B cell (primary cell): Measurements from ENCODE around the gene TRIM38. TPM values are rescaled to one million over a fixed set of nuclear protein-coding genes. Genes with fewer than 3 reads are reported as not detected.

ENCODE experiments used
- ATAC-seq: fragments of 200-7000 bp; cut with Tn5 transposase; one replicate; pipeline ENCODE4 v1.10.0; 2021; ENCODE audit warnings: low read depth, mild to moderate bottlenecking, moderate number of reproducible peaks, moderate library complexity
- CTCF ChIA-PET: fragments of 350-600 bp; sonication (Branson Sonifier 250); formaldehyde crosslinking; loops from one replicate; lab custom pipeline; 2021; ENCODE audit warnings: antibody characterized with exemption, inconsistent platforms; lab: Charles Lee
- POLR2A ChIA-PET: fragments of 350-600 bp; sonication (Branson Sonifier 250); formaldehyde crosslinking; loops from one replicate; lab custom pipeline; 2021; ENCODE audit warnings: antibody characterized with exemption; lab: Charles Lee
- DNase-seq: peaks from one replicate; pipeline ENCODE4 v3.0.0; 2013
- H2AFZ ChIP-seq: 2 replicates; pipeline ENCODE4 v1.6.1; 2012; ENCODE audit warnings: mild to moderate bottlenecking, low read depth, low read length; ENCODE audit not compliant: insufficient read depth, poor library complexity, severe bottlenecking
- H3K27ac ChIP-seq, 2 donors: 1 replicate in 1 of 2; 2 replicates in 1 of 2; pipeline ENCODE4 v1.5.1; 2012 to 2013; ENCODE audit warnings: low read length in 2 of 2, mild to moderate bottlenecking in 2 of 2, moderate library complexity in 1 of 2
- H3K27me3 ChIP-seq, 4 experiments: fragments of 200-600 bp in 1 of 4; sonication (generic) in 1 of 4; replicated peaks in 1 of 4; 1 replicate in 2 of 4; 2 replicates in 2 of 4; pipeline versions ENCODE4 v1.6.1 to v1.7.0; 2013 to 2016; ENCODE audit warnings: low read length in 3 of 4, mild to moderate bottlenecking in 2 of 4, mixed read lengths in 1 of 4, moderate library complexity in 1 of 4; ENCODE audit not compliant: insufficient read depth in 4 of 4, control insufficient read depth in 3 of 4; ENCODE audit errors: control extremely low read depth in 1 of 4
- H3K36me3 ChIP-seq, 2 experiments: replicated peaks in 1 of 2; 1 replicate in 1 of 2; 2 replicates in 1 of 2; pipeline versions ENCODE4 v1.6.1 to v1.7.1; 2013; ENCODE audit warnings: low read length in 1 of 2; ENCODE audit not compliant: insufficient read depth in 2 of 2, control insufficient read depth in 1 of 2; ENCODE audit errors: control extremely low read depth in 1 of 2, extremely low read depth in 1 of 2
- H3K4me1 ChIP-seq, 2 donors: fragments of 200-600 bp in 1 of 2; sonication (generic) in 1 of 2; 1 replicate in 1 of 2; 2 replicates in 1 of 2; pipeline versions ENCODE4 v1.5.1 to v1.6.1; 2013 to 2017; ENCODE audit warnings: low read length in 2 of 2; ENCODE audit not compliant: control insufficient read depth in 2 of 2, insufficient read depth in 2 of 2
- H3K4me2 ChIP-seq: replicated peaks from 2 replicates; pipeline ENCODE3; 2012; ENCODE audit warnings: mild to moderate bottlenecking, low read depth, low read length; ENCODE audit not compliant: poor library complexity, severe bottlenecking
- H3K4me3 ChIP-seq, 5 experiments: fragments of 200-600 bp in 1 of 5; sonication (generic) in 1 of 5; 1 replicate in 3 of 5; 2 replicates in 2 of 5; pipeline versions ENCODE4 v1.5.1 to v1.7.0; 2011 to 2016; ENCODE audit warnings: low read length in 4 of 5, mild to moderate bottlenecking in 4 of 5, low read depth in 2 of 5, control low read depth in 1 of 5, moderate library complexity in 1 of 5; ENCODE audit not compliant: insufficient read depth in 1 of 5; ENCODE audit errors: control extremely low read depth in 1 of 5, extremely low read depth in 1 of 5
- H3K79me2 ChIP-seq: fragments of 200-600 bp; sonication (generic); one replicate; pipeline ENCODE4 v1.6.0; 2016; ENCODE audit warnings: low read length; ENCODE audit not compliant: control insufficient read depth, insufficient read depth
- H3K9ac ChIP-seq: fragments of 200-600 bp; sonication (generic); 2 replicates; pipeline ENCODE4 v1.6.1; 2017; ENCODE audit warnings: mild to moderate bottlenecking, low read length, moderate library complexity
- H3K9me3 ChIP-seq, 3 donors: one replicate each; pipeline versions ENCODE4 v1.6.1 to v1.7.1; 2013; ENCODE audit warnings: low read length in 2 of 3; ENCODE audit not compliant: control insufficient read depth in 2 of 3, insufficient read depth in 1 of 3; ENCODE audit errors: control extremely low read depth in 1 of 3
- H4K20me1 ChIP-seq: 2 replicates; pipeline ENCODE4 v1.6.0; 2012; ENCODE audit warnings: mild to moderate bottlenecking, low read length; ENCODE audit not compliant: insufficient read depth, control insufficient read depth, poor library complexity, severe bottlenecking
- H3K27ac Mint-ChIP-seq: one replicate; pipeline ENCODE4 v1.8.0; 2021; ENCODE audit warnings: mixed read lengths
- H3K27me3 Mint-ChIP-seq: one replicate; pipeline ENCODE4 v1.8.0; 2021; ENCODE audit warnings: mixed read lengths
- H3K4me1 Mint-ChIP-seq: one replicate; pipeline ENCODE4 v1.8.0; 2021; ENCODE audit warnings: mixed read lengths
- H3K4me3 Mint-ChIP-seq: one replicate; pipeline ENCODE4 v1.8.0; 2021; ENCODE audit warnings: mixed read lengths
- H3K9me3 Mint-ChIP-seq: one replicate; pipeline ENCODE4 v1.8.0; 2022; ENCODE audit warnings: mixed read lengths; ENCODE audit not compliant: insufficient read depth
- CTCF ChIP-seq: fragments of 200-600 bp; IDR thresholded peaks from one replicate; pipeline ENCODE4 v1.8.0; 2022; ENCODE audit warnings: antibody characterized with exemption, mild to moderate bottlenecking
- EZH2 ChIP-seq: IDR thresholded peaks from 2 replicates; pipeline ENCODE4 v1.6.1; 2012; ENCODE audit warnings: borderline replicate concordance, low read depth, mild to moderate bottlenecking, moderate library complexity, low read length; ENCODE audit not compliant: insufficient read depth, poor library complexity, severe bottlenecking
- WGBS: methylation state at CpG from one replicate; pipeline ENCODE4 v1.1.5; 2013; ENCODE audit warnings: missing lambda C conversion rate; ENCODE audit not compliant: insufficient coverage; 5-methylcytosine and 5-hydroxymethylcytosine counted together
- intact Hi-C: fragments of 100-400 bp; cut with micrococcal nuclease; formaldehyde crosslinking; loops from one replicate; pipeline ENCODE4 v1.10.0; 2022
- polyA plus RNA-seq: library from polyadenylated mRNA; depleted of rRNA; stranded (reverse); fragments of >200 nt; gene quantifications from 2 replicates; pipeline ENCODE4 v1.2.3, GENCODE V29; 2012
- total RNA-seq, 2 donors: library from RNA; stranded (reverse); fragments of 120-200 nt in 1 of 2; gene quantifications; 1 replicate in 1 of 2; 2 replicates in 1 of 2; pipeline versions ENCODE4 v1.2.3 to v1.2.4, GENCODE V29; 2013 to 2022

TRIM38 gene
- total and polyA plus RNA-seq, 2 donors (not counting 1 experiment from before 2014, with no cell fraction given), result 29.3 to 57.2 TPM

GRCh38 chr6:26020329-26021000, 57.9 kb downstream of the TRIM38 start:
- TF ChIP-seq CTCF (no peak), EZH2 (no peak)
- peak; percentile 53 for ATAC-seq

GRCh38 chr6:26021001-26021349, 58.4 kb downstream of the TRIM38 start:
- peak overlapping the region; percentile 81 to 92 (median 88) for H3K4me3 ChIP-seq
- H4K20me1 ChIP-seq, result no peaks in the 10 kb centered on the region
- peak overlapping the region; percentile 92 for H3K4me2 ChIP-seq
- ChIA-PET CTCF (interaction anchor here (1.1 to 9.4 kb wide), 10 partner anchors 10 to 264 kb away, joined by 3 to 71 read pairs (median 6); partner anchors contain the start of gene TRIM38), POLR2A (interaction anchor here (0.6 to 4.8 kb wide), 31 partner anchors 11 to 1872 kb away, joined by 3 to 77 read pairs (median 5); partner anchors contain the start of genes HFE and TRIM38)
- H3K27ac ChIP-seq, result peak overlapping the region; percentile 94 to 99
- Mint-ChIP-seq H3K9me3 (no peaks in the 10 kb centered on the region), H3K27me3 (no peaks in the 10 kb centered on the region), H3K4me1 (peaks cover 39% of the 10 kb centered on the region), H3K27ac (peak overlapping the region; percentile 100), H3K4me3 (peak overlapping the region; percentile 99)
- peak overlapping the region; percentile 59 for H2AFZ ChIP-seq
- H3K27me3 ChIP-seq, result no peaks in the 10 kb centered on the region
- peak overlapping the region; percentile 94 for H3K9ac ChIP-seq
- H3K4me1 ChIP-seq, result peaks cover 14 to 30% of the 10 kb centered on the region in 2 donors
- peaks cover 4% of the 10 kb centered on the region for H3K79me2 ChIP-seq
- H3K9me3 ChIP-seq, result peaks cover 3 to 29% (median 11%) of the 10 kb centered on the region in 3 donors
- WGBS, result 0% methylated on average over 21 of the region's 23 CpGs
- TF ChIP-seq EZH2 (no peak), CTCF (no peak)
- ATAC-seq (no peak), DNase-seq (no peak)
- intact Hi-C loops, result loop anchor here (1.0 to 10.0 kb wide), 7 partner anchors 12 to 1484 kb away; partner anchors contain the start of gene ABT1
- no peaks in the 10 kb centered on the region for H3K36me3 ChIP-seq

More at GRCh38 chr6:26020329-26021000, 57.9 kb downstream of the TRIM38 start:
- Histone ChIP-seq H3K4me3 (peak overlapping the region; percentile 81 to 92 (median 88)), H3K27ac (peak overlapping the region; percentile 94 to 99), H3K9me3 (peaks cover 3 to 29% (median 11%) of the 10 kb centered on the region in 3 donors), H3K79me2 (peaks cover 4% of the 10 kb centered on the region), H3K4me1 (peaks cover 9 to 24% of the 10 kb centered on the region in 2 donors), H4K20me1 (no peaks in the 10 kb centered on the region), H3K27me3 (no peaks in the 10 kb centered on the region), H3K4me2 (peak overlapping the region; percentile 92), H2AFZ (peak overlapping the region; percentile 59), H3K36me3 (no peaks in the 10 kb centered on the region), H3K9ac (peak overlapping the region; percentile 94)
- Mint-ChIP-seq H3K27me3 (no peaks in the 10 kb centered on the region), H3K4me3 (peak overlapping the region; percentile 99), H3K27ac (peak overlapping the region; percentile 100), H3K9me3 (no peaks in the 10 kb centered on the region), H3K4me1 (peaks cover 34% of the 10 kb centered on the region)
- ChIA-PET POLR2A (interaction anchor here (0.5 to 4.8 kb wide), 33 partner anchors 12 to 1873 kb away, joined by 3 to 77 read pairs (median 5); partner anchors contain the start of genes HFE and TRIM38), CTCF (interaction anchor here (1.0 to 9.4 kb wide), 11 partner anchors 10 to 264 kb away, joined by 3 to 71 read pairs (median 5); partner anchors contain the start of gene TRIM38)
- intact Hi-C loops, result loop anchor here (1.0 to 10.0 kb wide), 6 partner anchors 28 to 1484 kb away; partner anchors contain the start of genes ABT1 and TRIM38
- peak; percentile 95 for DNase-seq
- WGBS, result under 1% methylated on average over 38 of the region's 45 CpGs
